HepG2 (cell line): Measurements from ENCODE around the gene DOK7. TPM values are rescaled to one million over a fixed set of nuclear protein-coding genes. Genes with fewer than 3 reads are reported as not detected.

Experiments
- BORCS8-MEF2B ChIP-seq: sonication (generic); formaldehyde crosslinking; IDR thresholded peaks from 2 replicates; pipeline ENCODE4 v1.8.0; 2022; ENCODE audit warnings: mild to moderate bottlenecking, missing genetic modification reagents
- GATAD1 ChIP-seq: IDR thresholded peaks from 2 replicates; pipeline ENCODE4 v1.6.1; 2016; ENCODE audit warnings: missing genetic modification reagents, missing compliant biosample characterization
- JUN ChIP-seq: sonication (generic); formaldehyde crosslinking; IDR thresholded peaks from 2 replicates; pipeline ENCODE4 v1.4.0; 2020; ENCODE audit warnings: mild to moderate bottlenecking, missing genetic modification reagents
- PAWR ChIP-seq: sonication (generic); formaldehyde crosslinking; IDR thresholded peaks from 2 replicates; pipeline ENCODE4 v1.4.0; 2020; ENCODE audit warnings: missing genetic modification reagents, mild to moderate bottlenecking, borderline replicate concordance
- REPIN1 ChIP-seq: sonication (generic); formaldehyde crosslinking; IDR thresholded peaks from 2 replicates; pipeline ENCODE4 v1.8.0; 2022; ENCODE audit warnings: missing genetic modification reagents, low read depth, mild to moderate bottlenecking, borderline replicate concordance
- RXRA ChIP-seq: sonication (generic); formaldehyde crosslinking; IDR thresholded peaks from 2 replicates; pipeline ENCODE4 v1.5.1; 2020; ENCODE audit warnings: missing genetic modification reagents
- SOX5 ChIP-seq: IDR thresholded peaks from 2 replicates; pipeline ENCODE4 v1.6.1; 2016; ENCODE audit warnings: borderline replicate concordance
- ZFP36L1 ChIP-seq: sonication (generic); formaldehyde crosslinking; IDR thresholded peaks from 2 replicates; pipeline ENCODE4 v1.8.0; 2022; ENCODE audit warnings: mild to moderate bottlenecking, missing genetic modification reagents, moderate library complexity
- ZNF101 ChIP-seq: sonication (generic); formaldehyde crosslinking; IDR thresholded peaks from 2 replicates; pipeline ENCODE4 v1.4.0; 2020; ENCODE audit warnings: mild to moderate bottlenecking, low read depth, missing genetic modification reagents, borderline replicate concordance
- ZNF263 ChIP-seq: sonication (generic); formaldehyde crosslinking; IDR thresholded peaks from 2 replicates; pipeline ENCODE4 v1.4.0; 2020; ENCODE audit warnings: missing genetic modification reagents
- ZNF883 ChIP-seq: sonication (generic); formaldehyde crosslinking; IDR thresholded peaks from 2 replicates; pipeline ENCODE4 v1.5.1; 2020; ENCODE audit warnings: mild to moderate bottlenecking, missing genetic modification reagents; ENCODE audit errors: not compliant biosample characterization
- polyA plus RNA-seq, 8 experiments: library from polyadenylated mRNA; depleted of rRNA in 3 of 8; stranded (reverse) in 7 of 8; unstranded in 1 of 8; fragments of >200 nt; fragmentation: Illumina TruSeq in 4 of 8; extraction: Trizol in 4 of 8; gene quantifications; 2 replicates each; pipeline versions ENCODE4 v1.2.1 to v1.2.3, GENCODE V29; 2011 to 2016; ENCODE audit warnings: low read depth in 4 of 8, missing spikeins in 1 of 8, mixed read lengths in 1 of 8; ENCODE audit not compliant: insufficient read depth in 1 of 8
- total RNA-seq, 5 experiments: library from RNA; depleted of rRNA; stranded (reverse); fragments of >200 nt; fragmentation: Illumina TruSeq; extraction: Trizol; gene quantifications; 2 replicates each; pipeline ENCODE4 v1.2.3, GENCODE V29; 2016; ENCODE audit warnings: low read depth in 1 of 5
- TF ChIP-seq, protein P1 (sequence below): sonication (generic); formaldehyde crosslinking; IDR thresholded peaks from 2 replicates; pipeline ENCODE4 v1.8.0; 2022; ENCODE audit warnings: mild to moderate bottlenecking, missing genetic modification reagents, borderline replicate concordance
- TF ChIP-seq, protein P2 (sequence below): sonication (generic); formaldehyde crosslinking; IDR thresholded peaks from 2 replicates; pipeline ENCODE4 v1.4.0; 2020; ENCODE audit warnings: mild to moderate bottlenecking, missing genetic modification reagents
- TF ChIP-seq, protein P3 (sequence below): sonication (generic); formaldehyde crosslinking; IDR thresholded peaks from 2 replicates; pipeline ENCODE4 v1.4.0; 2020; ENCODE audit warnings: missing genetic modification reagents
- TF ChIP-seq, protein P4 (sequence below): IDR thresholded peaks from 2 replicates; pipeline ENCODE4 v1.6.1; 2016; ENCODE audit warnings: control low read depth
- TF ChIP-seq, protein P5 (sequence below): sonication (generic); formaldehyde crosslinking; IDR thresholded peaks from 2 replicates; pipeline ENCODE4 v1.4.0; 2020; ENCODE audit warnings: mild to moderate bottlenecking, missing genetic modification reagents

The DOK7 gene
- total and polyA plus RNA-seq, 2 of the 13 experiments (the other 11 are each of a cell fraction or from before 2014, with no cell fraction given): 0.03 to 0.07 TPM

DNA sequence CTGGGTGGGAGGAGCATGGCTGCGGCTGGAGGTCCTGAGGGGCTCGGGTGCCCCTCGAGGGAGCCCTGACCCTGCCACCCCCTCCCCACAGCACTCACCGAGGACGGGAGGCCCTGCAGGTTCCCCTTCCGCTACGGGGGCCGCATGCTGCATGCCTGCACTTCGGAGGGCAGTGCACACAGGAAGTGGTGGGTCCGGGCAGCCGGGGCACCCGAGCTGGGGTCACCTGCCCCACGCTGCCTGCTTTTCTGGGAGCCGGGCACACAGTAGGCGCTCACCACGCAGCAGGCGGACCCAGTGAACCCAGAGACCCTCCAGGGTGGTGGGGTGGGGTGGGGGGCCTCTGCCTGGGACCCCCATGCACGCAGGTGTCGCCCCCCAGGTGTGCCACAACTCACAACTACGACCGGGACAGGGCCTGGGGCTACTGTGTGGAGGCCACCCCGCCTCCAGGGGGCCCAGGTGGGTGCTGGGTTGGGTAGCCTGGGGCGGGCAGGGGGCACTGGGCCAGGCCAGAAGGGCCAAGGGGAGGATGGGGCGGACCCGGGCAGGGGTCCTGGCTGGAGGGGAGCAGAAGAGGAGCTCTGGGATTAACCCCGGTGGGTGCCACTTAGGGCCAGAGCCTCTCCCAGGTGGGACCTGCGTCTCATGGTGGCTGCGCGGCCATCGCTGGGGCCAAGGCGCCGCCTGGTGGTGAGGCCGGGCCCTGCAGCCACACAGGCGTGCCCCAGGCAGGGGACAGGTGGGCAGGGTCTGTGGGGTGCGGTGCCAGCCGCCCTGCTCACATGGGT lies 20.0 kb upstream of the DOK7 start (continued):
- TF ChIP-seq, protein P1, sequence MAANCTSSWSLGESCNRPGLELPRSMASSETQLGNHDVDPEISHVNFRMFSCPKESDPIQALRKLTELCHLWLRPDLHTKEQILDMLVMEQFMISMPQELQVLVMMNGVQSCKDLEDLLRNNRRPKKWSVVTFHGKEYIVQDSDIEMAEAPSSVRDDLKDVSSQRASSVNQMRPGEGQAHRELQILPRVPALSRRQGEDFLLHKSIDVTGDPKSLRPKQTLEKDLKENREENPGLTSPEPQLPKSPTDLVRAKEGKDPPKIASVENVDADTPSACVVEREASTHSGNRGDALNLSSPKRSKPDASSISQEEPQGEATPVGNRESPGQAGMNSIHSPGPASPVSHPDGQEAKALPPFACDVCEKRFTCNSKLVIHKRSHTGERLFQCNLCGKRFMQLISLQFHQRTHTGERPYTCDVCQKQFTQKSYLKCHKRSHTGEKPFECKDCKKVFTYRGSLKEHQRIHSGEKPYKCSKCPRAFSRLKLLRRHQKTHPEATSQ (CRISPR knock-in tag): no peak
- TF ChIP-seq ZNF101 (CRISPR knock-in tag) (0 out of 2 replicates have a peak, but pooled peaks have one; percentile 30), ZFP36L1 (CRISPR knock-in tag) (no peak), ZNF263 (no peak), BORCS8-MEF2B (no peak), SOX5 (CRISPR knock-in tag) (no peak), ZNF883 (CRISPR knock-in tag) (no peak), GATAD1 (CRISPR knock-in tag) (0 out of 2 replicates have a peak, but pooled peaks have one; percentile 14), RXRA (CRISPR knock-in tag) (peak; percentile 53; the same call in 1 of the 2 replicates), PAWR (CRISPR knock-in tag) (no peak; the same call in 1 of the 2 replicates), JUN (no peak), REPIN1 (CRISPR knock-in tag) (peak; percentile 45; the same call in 1 of the 2 replicates)
- TF ChIP-seq, protein P2, sequence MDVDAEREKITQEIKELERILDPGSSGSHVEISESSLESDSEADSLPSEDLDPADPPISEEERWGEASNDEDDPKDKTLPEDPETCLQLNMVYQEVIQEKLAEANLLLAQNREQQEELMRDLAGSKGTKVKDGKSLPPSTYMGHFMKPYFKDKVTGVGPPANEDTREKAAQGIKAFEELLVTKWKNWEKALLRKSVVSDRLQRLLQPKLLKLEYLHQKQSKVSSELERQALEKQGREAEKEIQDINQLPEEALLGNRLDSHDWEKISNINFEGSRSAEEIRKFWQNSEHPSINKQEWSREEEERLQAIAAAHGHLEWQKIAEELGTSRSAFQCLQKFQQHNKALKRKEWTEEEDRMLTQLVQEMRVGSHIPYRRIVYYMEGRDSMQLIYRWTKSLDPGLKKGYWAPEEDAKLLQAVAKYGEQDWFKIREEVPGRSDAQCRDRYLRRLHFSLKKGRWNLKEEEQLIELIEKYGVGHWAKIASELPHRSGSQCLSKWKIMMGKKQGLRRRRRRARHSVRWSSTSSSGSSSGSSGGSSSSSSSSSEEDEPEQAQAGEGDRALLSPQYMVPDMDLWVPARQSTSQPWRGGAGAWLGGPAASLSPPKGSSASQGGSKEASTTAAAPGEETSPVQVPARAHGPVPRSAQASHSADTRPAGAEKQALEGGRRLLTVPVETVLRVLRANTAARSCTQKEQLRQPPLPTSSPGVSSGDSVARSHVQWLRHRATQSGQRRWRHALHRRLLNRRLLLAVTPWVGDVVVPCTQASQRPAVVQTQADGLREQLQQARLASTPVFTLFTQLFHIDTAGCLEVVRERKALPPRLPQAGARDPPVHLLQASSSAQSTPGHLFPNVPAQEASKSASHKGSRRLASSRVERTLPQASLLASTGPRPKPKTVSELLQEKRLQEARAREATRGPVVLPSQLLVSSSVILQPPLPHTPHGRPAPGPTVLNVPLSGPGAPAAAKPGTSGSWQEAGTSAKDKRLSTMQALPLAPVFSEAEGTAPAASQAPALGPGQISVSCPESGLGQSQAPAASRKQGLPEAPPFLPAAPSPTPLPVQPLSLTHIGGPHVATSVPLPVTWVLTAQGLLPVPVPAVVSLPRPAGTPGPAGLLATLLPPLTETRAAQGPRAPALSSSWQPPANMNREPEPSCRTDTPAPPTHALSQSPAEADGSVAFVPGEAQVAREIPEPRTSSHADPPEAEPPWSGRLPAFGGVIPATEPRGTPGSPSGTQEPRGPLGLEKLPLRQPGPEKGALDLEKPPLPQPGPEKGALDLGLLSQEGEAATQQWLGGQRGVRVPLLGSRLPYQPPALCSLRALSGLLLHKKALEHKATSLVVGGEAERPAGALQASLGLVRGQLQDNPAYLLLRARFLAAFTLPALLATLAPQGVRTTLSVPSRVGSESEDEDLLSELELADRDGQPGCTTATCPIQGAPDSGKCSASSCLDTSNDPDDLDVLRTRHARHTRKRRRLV (CRISPR knock-in tag): no peak
- TF ChIP-seq, protein P3, sequence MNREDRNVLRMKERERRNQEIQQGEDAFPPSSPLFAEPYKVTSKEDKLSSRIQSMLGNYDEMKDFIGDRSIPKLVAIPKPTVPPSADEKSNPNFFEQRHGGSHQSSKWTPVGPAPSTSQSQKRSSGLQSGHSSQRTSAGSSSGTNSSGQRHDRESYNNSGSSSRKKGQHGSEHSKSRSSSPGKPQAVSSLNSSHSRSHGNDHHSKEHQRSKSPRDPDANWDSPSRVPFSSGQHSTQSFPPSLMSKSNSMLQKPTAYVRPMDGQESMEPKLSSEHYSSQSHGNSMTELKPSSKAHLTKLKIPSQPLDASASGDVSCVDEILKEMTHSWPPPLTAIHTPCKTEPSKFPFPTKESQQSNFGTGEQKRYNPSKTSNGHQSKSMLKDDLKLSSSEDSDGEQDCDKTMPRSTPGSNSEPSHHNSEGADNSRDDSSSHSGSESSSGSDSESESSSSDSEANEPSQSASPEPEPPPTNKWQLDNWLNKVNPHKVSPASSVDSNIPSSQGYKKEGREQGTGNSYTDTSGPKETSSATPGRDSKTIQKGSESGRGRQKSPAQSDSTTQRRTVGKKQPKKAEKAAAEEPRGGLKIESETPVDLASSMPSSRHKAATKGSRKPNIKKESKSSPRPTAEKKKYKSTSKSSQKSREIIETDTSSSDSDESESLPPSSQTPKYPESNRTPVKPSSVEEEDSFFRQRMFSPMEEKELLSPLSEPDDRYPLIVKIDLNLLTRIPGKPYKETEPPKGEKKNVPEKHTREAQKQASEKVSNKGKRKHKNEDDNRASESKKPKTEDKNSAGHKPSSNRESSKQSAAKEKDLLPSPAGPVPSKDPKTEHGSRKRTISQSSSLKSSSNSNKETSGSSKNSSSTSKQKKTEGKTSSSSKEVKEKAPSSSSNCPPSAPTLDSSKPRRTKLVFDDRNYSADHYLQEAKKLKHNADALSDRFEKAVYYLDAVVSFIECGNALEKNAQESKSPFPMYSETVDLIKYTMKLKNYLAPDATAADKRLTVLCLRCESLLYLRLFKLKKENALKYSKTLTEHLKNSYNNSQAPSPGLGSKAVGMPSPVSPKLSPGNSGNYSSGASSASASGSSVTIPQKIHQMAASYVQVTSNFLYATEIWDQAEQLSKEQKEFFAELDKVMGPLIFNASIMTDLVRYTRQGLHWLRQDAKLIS (CRISPR knock-in tag): no peak
- TF ChIP-seq, protein P4, sequence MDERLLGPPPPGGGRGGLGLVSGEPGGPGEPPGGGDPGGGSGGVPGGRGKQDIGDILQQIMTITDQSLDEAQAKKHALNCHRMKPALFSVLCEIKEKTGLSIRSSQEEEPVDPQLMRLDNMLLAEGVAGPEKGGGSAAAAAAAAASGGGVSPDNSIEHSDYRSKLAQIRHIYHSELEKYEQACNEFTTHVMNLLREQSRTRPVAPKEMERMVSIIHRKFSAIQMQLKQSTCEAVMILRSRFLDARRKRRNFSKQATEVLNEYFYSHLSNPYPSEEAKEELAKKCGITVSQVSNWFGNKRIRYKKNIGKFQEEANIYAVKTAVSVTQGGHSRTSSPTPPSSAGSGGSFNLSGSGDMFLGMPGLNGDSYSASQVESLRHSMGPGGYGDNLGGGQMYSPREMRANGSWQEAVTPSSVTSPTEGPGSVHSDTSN (CRISPR knock-in tag): no peak
- TF ChIP-seq, protein P5, sequence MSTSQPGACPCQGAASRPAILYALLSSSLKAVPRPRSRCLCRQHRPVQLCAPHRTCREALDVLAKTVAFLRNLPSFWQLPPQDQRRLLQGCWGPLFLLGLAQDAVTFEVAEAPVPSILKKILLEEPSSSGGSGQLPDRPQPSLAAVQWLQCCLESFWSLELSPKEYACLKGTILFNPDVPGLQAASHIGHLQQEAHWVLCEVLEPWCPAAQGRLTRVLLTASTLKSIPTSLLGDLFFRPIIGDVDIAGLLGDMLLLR (CRISPR knock-in tag): 0 out of 2 replicates have a peak, but pooled peaks have one; percentile 21
